ENCODE data around the gene MGAT5.

MGAT5 gene

DNA sequence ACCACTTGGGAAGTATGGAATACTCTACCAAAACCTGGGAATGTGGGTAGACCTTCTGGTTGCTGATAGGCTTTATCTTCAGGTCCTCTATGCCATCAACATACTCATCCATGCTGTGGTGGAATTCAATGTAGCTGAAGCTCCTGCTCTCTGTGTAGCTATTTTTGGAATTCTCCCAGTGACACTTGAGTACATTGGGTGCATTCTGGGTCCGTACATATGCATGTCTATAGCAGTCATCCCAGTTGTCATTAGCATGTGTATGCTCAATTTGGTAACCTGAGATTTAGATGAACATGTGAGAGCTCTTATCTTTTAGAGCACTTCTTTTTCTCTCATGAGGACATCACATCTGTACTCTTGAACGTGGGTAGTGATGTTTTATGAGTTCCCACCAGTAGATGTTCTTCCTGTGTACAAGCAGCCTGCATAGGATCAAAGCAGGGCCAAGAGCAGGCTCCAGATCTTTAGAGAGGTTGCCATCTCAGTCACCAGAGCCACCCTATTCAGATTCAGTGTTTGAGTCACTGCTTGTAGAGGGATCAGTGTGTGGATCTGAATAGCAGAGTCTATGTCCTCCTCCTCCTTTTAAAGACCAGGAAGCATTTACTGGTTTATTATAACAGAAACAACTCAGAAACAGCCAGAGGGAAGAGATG lies 65.9 kb downstream of the MGAT5 start:
- TF ChIP-seq CTCF (IDR thresholded peaks at IDR 0.05), result no peak

- no peak for TF ChIP-seq CTCF (IDR thresholded peaks at IDR 0.05)
Measured at GRCh38 chr2:134320930-134321329, 67.1 kb downstream of the MGAT5 start.

- TF ChIP-seq CTCF (IDR thresholded peaks at IDR 0.05), result no peak
Measured at GRCh38 chr2:134323777-134324176, 69.9 kb downstream of the MGAT5 start.

GRCh38 chr2:134324430-134324829 lies 70.6 kb downstream of the MGAT5 start:
- no peak for TF ChIP-seq CTCF (IDR thresholded peaks at IDR 0.05)

- no peak for TF ChIP-seq CTCF (IDR thresholded peaks at IDR 0.05)
Measured at GRCh38 chr2:134324947-134325346, 71.1 kb downstream of the MGAT5 start.

- no peak for TF ChIP-seq CTCF (IDR thresholded peaks at IDR 0.05)
Measured at GRCh38 chr2:134325696-134326095, 71.8 kb downstream of the MGAT5 start.

DNA sequence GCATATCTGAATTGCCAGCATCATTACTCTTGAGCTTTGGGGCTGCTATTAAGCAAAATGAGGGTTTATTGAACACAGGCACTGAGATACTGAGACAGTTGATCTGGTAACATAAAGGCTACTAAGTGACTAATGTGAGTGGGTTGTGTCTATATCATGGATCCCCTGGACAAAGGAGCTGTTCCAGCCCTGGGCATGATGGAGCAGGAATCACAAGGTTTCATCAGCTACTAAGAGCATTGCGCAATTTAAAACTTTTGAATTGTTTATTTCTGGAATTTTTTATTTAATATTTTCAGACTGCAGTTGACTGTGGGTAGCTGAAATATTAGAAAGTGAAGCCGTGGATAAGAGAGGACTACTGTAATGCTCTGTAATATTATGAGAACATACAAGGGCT lies 73.5 kb downstream of the MGAT5 start:
- no peak for TF ChIP-seq CTCF (IDR thresholded peaks at IDR 0.05)

DNA sequence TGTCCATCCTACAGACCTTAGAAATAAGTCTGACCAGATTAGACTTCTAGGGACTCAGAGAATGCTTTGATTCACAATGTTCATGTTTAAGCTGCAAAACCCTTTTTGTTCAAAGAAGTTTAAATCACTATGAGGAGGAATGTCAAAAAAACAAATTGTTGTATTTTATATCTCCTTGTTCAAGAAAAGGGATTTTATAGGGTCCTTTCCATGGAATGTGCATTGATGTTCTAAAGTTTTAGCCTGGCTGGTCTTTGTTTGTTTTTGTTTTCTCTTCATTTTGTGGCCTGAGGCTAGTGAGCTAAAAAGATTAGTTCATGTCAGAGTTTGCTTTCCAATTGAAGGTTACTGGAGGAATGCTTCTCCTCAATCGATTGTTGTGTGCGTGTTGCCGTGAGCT lies 77.2 kb downstream of the MGAT5 start:
- no peak for TF ChIP-seq CTCF (IDR thresholded peaks at IDR 0.05)
